HepG2 (cell line): Measurements from ENCODE around the gene H2AZ1. TPM values are rescaled to one million over a fixed set of nuclear protein-coding genes. Genes with fewer than 3 reads are reported as not detected.

ENCODE experiments used
- ATAC-seq: fragments of 200-7000 bp; cut with Tn5 transposase; 3 replicates; pipeline ENCODE4 v1.9.1; 2020; ENCODE audit warnings: mild to moderate bottlenecking, moderate library complexity
- BruUV-seq: library from RNA; stranded (reverse); fragments of 400-500 nt; replicated peaks from 2 replicates; lab custom pipeline; 2021; lab: Mats Ljungman, UMichigan
- CTCF ChIA-PET: fragments of 300-600 bp; formaldehyde crosslinking; extraction: SDS; loops from one replicate; lab custom pipeline; 2021; ENCODE audit warnings: low total read pairs, inconsistent platforms, low intra/inter-chr PET ratio; lab: Yijun Ruan, JAX
- POLR2A ChIA-PET: fragments of 350-600 bp; sonication (Branson Sonifier 250); formaldehyde crosslinking; loops from one replicate; lab custom pipeline; 2020; ENCODE audit warnings: antibody characterized with exemption, inconsistent platforms; lab: Yijun Ruan, JAX
- DNase-seq: peaks from one replicate; pipeline ENCODE4 v3.0.0-alpha.2; 2015; ENCODE audit warnings: low spot score
- FAIRE-seq: peaks from 3 replicates; lab custom pipeline; 2011; peaks lifted over from hg19 to GRCh38; lab: Jason Lieb, UNC
- H2AFZ ChIP-seq: one replicate; pipeline ENCODE4 v1.6.1; 2011; ENCODE audit warnings: low read length, inconsistent platforms
- H3K27ac ChIP-seq: fragments of 300-600 bp; 3 replicates; pipeline ENCODE4 v1.8.0; 2011; ENCODE audit warnings: mixed run types, mild to moderate bottlenecking, mixed read lengths, low read length, inconsistent platforms; ENCODE audit not compliant: insufficient read depth; ENCODE audit errors: extremely low read length
- H3K27me3 ChIP-seq, 2 experiments: fragments of 200-600 bp in 1 of 2; 2 replicates in 1 of 2; 3 replicates in 1 of 2; pipeline versions ENCODE4 v1.6.0 to v1.8.0; 2011; ENCODE audit warnings: low read length in 2 of 2, mild to moderate bottlenecking in 2 of 2, moderate library complexity in 2 of 2, inconsistent platforms in 1 of 2; ENCODE audit not compliant: insufficient read depth in 2 of 2, control insufficient read depth in 1 of 2
- H3K36me3 ChIP-seq, 2 experiments: fragments of 200-600 bp in 1 of 2; replicated peaks in 1 of 2; 2 replicates in 1 of 2; 3 replicates in 1 of 2; pipeline versions ENCODE4 v1.5.1 to v1.8.0; 2011; ENCODE audit warnings: low read length in 2 of 2, inconsistent platforms in 1 of 2; ENCODE audit not compliant: insufficient read depth in 2 of 2, control insufficient read depth in 1 of 2
- H3K4me1 ChIP-seq: 2 replicates; pipeline ENCODE4 v1.5.1; 2012; ENCODE audit warnings: low read length, inconsistent platforms; ENCODE audit not compliant: insufficient read depth
- H3K4me2 ChIP-seq: 2 replicates; pipeline ENCODE4 v1.6.0; 2011; ENCODE audit warnings: low read depth, low read length, inconsistent platforms
- H3K4me3 ChIP-seq, 3 experiments: fragments of 200-600 bp in 1 of 3; sonication (generic), shearing (Covaris generic) in 1 of 3; replicated peaks in 1 of 3; 2 replicates each; pipeline ENCODE4 v1.5.1; 2011 to 2016; ENCODE audit warnings: low read length in 3 of 3, inconsistent platforms in 2 of 3, low read depth in 2 of 3, mild to moderate bottlenecking in 2 of 3, control low read depth in 1 of 3, mixed read lengths in 1 of 3; ENCODE audit not compliant: insufficient read depth in 1 of 3
- H3K79me2 ChIP-seq: one replicate; pipeline ENCODE4 v1.6.1; 2011; ENCODE audit warnings: low read length, inconsistent platforms; ENCODE audit not compliant: insufficient read depth
- H3K9ac ChIP-seq: 2 replicates; pipeline ENCODE4 v1.6.0; 2011; ENCODE audit warnings: mild to moderate bottlenecking, low read depth, low read length, inconsistent platforms; ENCODE audit not compliant: insufficient read depth
- H3K9me3 ChIP-seq: 2 replicates; pipeline ENCODE4 v1.5.1; 2012; ENCODE audit warnings: mild to moderate bottlenecking, low read length
- H4K20me1 ChIP-seq: 2 replicates; pipeline ENCODE4 v1.6.0; 2011; ENCODE audit warnings: inconsistent platforms, mild to moderate bottlenecking, low read length, moderate library complexity; ENCODE audit not compliant: insufficient read depth
- CBFB ChIP-seq: sonication (generic); formaldehyde crosslinking; IDR thresholded peaks from 2 replicates; pipeline ENCODE4 v1.4.0; 2020; ENCODE audit warnings: missing genetic modification reagents
- MIXL1 ChIP-seq: IDR thresholded peaks from 2 replicates; pipeline ENCODE4 v1.6.1; 2016
- ZNF256 ChIP-seq: sonication (generic); formaldehyde crosslinking; conservative IDR thresholded peaks from 2 replicates; pipeline ENCODE4 v1.4.0; 2020; ENCODE audit warnings: missing genetic modification reagents
- WGBS: methylation state at CpG from one replicate; pipeline ENCODE4 v1.1.6; 2017; ENCODE audit warnings: low lambda C conversion rate; 5-methylcytosine and 5-hydroxymethylcytosine counted together
- in situ Hi-C: cut with HindIII; loops from 2 replicates; pipeline ENCODE4 v1.10.0; 2017; ENCODE audit warnings: low pct_unique_long_range_greater_than_20kb; ENCODE audit not compliant: extremely low pct_ligation_motif_present
- intact Hi-C: fragments of 100-400 bp; cut with micrococcal nuclease; formaldehyde crosslinking; loops from one replicate; pipeline ENCODE4 v1.10.0; 2022; ENCODE audit not compliant: unreplicated experiment
- polyA plus RNA-seq, 8 experiments: library from polyadenylated mRNA; depleted of rRNA in 3 of 8; stranded (reverse) in 7 of 8; unstranded in 1 of 8; fragments of >200 nt; fragmentation: Illumina TruSeq in 4 of 8; extraction: Trizol in 4 of 8; gene quantifications; 2 replicates each; pipeline versions ENCODE4 v1.2.1 to v1.2.3, GENCODE V29; 2011 to 2016; ENCODE audit warnings: low read depth in 4 of 8, missing spikeins in 1 of 8, mixed read lengths in 1 of 8; ENCODE audit not compliant: insufficient read depth in 1 of 8
- total RNA-seq, 5 experiments: library from RNA; depleted of rRNA; stranded (reverse); fragments of >200 nt; fragmentation: Illumina TruSeq; extraction: Trizol; gene quantifications; 2 replicates each; pipeline ENCODE4 v1.2.3, GENCODE V29; 2016; ENCODE audit warnings: low read depth in 1 of 5
- TF ChIP-seq, protein P1 (sequence below): sonication (generic); formaldehyde crosslinking; IDR thresholded peaks from 2 replicates; pipeline ENCODE4 v1.5.0; 2020; ENCODE audit warnings: mild to moderate bottlenecking, missing genetic modification reagents, borderline replicate concordance

The H2AZ1 gene
- total and polyA plus RNA-seq, 2 of the 13 experiments (the other 11 are each of a cell fraction or from before 2014, with no cell fraction given), result 301 to 574 TPM

DNA sequence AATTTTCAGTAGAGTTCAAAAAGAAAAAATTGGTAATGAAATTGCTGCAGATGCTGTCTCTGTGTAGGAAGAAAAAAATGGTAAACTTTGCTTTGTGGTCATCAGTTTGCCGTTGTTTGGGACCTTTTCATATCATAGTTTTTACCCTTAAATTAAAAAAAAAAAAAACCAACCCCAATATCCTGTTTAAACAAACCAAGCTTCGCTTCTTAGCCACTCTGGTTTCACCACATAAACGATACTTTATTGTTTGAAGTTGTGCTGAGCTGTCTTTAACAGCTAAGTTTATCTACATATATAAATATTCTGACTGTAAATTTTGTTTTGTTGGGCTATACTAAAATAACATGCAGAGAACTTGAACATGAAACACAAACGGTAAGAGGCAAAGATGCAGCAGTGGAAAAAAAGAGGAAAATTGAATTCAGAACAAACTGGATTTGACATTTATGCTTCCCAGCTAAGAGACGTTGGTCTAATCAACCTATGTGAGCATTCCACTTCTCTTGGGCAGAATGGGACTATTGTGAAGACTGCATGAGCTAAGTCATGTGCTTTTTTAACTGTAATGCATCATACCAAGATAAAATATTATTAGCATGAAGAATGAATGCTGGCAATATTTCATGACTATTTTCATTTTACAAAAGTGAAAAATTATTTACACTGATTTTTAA lies 15.7 kb upstream of the H2AZ1 start:
- ChIA-PET POLR2A (no interaction called here), CTCF (interaction anchor here (0.6 kb wide), 1 partner anchor 1881 kb away, joined by 3 read pairs; no protein-coding TSS in a partner anchor)
- intact Hi-C loops, result no loop called here
- FAIRE-seq, result no peak
- Histone ChIP-seq H3K4me3 (no peak overlapping the region), H3K4me2 (no peak overlapping the region), H2AFZ (no peak overlapping the region), H4K20me1 (no peaks in the 10 kb centered on the region), H3K36me3 (no peaks in the 10 kb centered on the region), H3K79me2 (no peaks in the 10 kb centered on the region), H3K9ac (no peak overlapping the region), H3K4me1 (no peaks in the 10 kb centered on the region), H3K9me3 (no peaks in the 10 kb centered on the region), H3K27ac (no peak overlapping the region), H3K27me3 (no peaks in the 10 kb centered on the region)
- WGBS, result 1% methylated on average over 5 of the region's 5 CpGs
- in situ Hi-C loops, result no loop called here
- TF ChIP-seq MIXL1 (CRISPR knock-in tag) (no peak), CBFB (no peak), ZNF256 (CRISPR knock-in tag) (no peak)
- TF ChIP-seq, protein P1, sequence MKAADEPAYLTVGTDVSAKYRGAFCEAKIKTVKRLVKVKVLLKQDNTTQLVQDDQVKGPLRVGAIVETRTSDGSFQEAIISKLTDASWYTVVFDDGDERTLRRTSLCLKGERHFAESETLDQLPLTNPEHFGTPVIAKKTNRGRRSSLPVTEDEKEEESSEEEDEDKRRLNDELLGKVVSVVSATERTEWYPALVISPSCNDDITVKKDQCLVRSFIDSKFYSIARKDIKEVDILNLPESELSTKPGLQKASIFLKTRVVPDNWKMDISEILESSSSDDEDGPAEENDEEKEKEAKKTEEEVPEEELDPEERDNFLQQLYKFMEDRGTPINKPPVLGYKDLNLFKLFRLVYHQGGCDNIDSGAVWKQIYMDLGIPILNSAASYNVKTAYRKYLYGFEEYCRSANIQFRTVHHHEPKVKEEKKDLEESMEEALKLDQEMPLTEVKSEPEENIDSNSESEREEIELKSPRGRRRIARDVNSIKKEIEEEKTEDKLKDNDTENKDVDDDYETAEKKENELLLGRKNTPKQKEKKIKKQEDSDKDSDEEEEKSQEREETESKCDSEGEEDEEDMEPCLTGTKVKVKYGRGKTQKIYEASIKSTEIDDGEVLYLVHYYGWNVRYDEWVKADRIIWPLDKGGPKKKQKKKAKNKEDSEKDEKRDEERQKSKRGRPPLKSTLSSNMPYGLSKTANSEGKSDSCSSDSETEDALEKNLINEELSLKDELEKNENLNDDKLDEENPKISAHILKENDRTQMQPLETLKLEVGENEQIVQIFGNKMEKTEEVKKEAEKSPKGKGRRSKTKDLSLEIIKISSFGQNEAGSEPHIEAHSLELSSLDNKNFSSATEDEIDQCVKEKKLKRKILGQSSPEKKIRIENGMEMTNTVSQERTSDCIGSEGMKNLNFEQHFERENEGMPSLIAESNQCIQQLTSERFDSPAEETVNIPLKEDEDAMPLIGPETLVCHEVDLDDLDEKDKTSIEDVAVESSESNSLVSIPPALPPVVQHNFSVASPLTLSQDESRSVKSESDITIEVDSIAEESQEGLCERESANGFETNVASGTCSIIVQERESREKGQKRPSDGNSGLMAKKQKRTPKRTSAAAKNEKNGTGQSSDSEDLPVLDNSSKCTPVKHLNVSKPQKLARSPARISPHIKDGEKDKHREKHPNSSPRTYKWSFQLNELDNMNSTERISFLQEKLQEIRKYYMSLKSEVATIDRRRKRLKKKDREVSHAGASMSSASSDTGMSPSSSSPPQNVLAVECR (CRISPR knock-in tag), result no peak
- no peak for ATAC-seq
- DNase-seq, result no peak
- no TSS peak for BruUV-seq
